A172 (cell line): Measurements from ENCODE around the gene POLE. TPM values are rescaled to one million over a fixed set of nuclear protein-coding genes. Genes with fewer than 3 reads are reported as not detected.
A peak's percentile ranks its signal among the peaks of the same experiment; 100 is the strongest.

Source experiments
- DNase-seq: peaks from one replicate; pipeline ENCODE4 v3.0.0-alpha.2; 2015; ENCODE audit warnings: low spot score
- total RNA-seq: library from RNA; depleted of rRNA; stranded (reverse); fragments of >200 nt; shearing (Covaris generic); gene quantifications from 2 replicates; pipeline ENCODE4 v1.2.3, GENCODE V29; 2014

Gene POLE
- total RNA-seq, 1 experiment from 2014 or later = 25.6 TPM

DNA sequence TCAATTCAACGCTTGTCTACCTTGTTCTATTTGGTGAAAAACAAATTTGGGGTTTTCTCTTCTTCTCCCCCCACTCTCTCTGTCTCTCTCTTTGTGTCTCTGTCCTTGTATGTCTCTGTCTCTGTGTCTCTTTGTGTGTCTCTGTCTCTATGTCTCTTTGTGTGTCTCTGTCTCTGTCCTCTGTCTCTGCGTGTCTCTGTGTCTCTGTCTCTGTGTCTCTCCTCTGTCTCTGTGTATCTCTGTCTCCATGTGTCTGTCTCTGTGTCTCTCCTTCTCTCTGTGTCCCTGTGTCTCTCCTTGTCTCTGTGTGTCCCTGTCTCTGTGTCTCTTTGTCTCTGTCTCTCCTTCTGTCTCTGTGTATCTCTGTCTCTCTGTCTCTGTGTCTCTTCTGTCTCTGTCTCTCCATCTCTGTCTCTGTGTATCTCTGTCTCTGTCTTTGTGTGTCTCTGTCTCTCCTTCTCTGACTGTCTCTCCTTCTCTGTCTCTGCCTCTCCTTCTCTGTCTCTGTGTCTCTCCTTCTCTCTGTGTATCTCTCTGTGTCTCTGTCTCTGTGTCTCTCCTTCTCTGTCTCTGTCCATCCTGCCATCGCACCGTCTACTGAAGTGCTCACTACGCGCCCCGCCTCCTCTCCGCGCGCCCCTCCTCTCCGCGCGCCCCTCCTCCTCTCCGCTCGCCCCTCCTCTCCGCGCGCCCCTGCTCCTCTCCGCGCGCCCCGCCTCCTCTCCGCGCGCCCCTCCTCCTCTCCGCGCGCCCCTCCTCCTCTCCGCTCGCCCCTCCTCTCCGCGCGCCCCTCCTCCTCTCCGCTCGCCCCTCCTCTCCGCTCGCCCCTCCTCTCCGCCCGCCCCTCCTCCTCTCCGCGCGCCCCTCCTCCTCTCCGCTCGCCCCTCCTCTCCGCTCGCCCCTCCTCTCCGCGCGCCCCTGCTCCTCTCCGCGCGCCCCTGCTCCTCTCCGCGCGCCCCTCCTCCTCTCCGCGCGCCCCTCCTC, 89.5 kb downstream of the POLE start:
- DNase-seq = peak; percentile 31

DNA sequence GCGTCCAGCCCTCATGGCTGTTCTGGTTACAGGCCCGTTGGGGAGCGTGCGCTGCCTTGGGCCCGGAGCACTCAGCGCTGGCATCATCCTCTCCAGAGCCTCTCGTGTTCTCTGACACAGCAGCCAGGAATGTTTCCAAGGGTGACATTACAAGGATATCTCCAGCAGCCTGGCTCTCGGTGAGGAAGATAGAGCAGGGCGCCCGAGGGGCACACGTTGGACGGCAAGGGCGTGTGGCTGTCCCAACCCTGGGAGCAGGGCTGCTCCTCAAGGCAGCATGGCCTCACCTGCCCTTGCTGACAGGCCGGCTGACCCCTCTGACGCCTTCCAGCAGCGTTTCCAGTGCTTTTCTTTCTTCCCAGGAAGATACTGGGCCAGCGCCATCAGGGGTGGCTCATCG, 91.1 kb downstream of the POLE start:
- peak; percentile 81 for DNase-seq

DNA sequence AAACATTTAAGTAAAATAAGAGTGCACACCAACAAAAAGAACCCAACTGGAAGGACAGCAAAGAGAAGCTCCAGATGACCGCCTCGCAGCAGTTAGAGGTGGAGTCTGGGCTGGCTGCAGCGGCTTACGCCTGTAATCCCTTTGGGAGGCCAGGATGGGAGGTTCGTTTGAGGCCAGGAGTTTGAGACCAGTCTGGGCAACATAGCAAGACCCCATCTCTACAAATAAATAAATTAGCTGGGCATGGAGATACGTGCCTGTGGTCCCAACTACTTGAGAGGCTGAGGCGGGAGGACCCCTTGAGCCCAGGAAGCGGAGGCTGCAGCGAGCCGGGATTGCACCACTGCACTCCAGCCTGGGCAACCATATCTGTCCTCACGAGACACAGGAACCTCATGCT, 92.0 kb downstream of the POLE start:
- no peak for DNase-seq

DNA sequence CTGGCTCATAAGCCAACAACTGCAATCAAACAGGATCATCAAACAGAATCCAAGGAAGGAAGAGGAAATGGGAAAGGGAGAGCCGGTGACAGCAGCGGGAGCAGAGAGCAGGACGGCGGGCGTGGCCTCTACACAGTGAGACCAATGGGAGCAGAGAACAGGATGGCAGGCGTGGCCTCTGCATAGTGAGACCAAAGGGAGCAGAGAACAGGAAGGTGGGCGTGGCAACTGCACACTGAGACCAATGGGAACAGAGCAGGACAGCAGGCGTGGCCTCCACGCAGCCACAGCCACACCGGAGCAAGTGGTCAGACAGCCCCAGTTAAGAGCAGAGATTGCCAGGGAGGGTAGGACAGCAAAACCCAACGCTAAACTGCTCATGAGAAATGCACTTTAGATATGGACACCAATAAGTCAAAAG, 93.2 kb downstream of the POLE start:
- peak; percentile 98 for DNase-seq

DNA sequence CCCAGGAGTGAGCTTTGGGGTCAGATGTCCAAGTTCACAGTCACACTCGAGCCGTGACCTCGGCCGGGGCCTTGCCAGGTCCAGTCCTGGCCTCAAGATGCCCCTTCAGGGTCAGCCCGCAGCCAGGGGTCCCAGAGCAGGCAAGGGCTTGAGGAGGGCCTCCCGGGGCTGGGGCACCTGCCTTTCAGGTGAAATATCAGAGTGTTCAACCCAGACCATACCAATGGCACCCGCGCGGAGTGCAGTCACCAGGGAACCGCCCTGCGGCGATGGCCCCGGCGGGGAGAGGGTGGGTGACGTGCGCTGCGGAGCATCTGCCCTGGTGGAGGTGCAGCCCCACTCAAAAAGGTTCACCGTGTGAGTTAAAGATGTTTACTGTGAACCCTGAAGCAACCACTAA, 93.6 kb downstream of the POLE start:
- DNase-seq = no peak

DNA sequence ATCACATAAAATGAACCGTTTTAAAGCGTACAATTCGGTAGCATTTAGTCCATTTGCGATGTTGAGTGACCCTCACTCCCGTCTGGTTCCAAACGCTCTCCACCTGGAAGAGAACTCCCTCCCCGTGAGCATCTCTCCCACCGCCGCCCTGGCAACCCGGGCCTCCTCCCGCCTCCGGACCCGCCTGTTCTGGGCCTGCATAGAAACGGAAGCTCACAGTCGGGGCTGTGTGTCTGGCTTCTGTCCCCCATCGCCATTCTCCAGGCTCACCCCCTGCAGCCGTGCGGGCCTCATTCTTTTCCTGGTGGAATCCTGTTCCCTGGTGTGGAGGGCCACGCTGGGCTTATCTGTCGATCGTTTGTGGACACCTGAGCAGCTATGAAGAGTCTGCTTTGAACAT, 94.1 kb downstream of the POLE start:
- no peak for DNase-seq

DNA sequence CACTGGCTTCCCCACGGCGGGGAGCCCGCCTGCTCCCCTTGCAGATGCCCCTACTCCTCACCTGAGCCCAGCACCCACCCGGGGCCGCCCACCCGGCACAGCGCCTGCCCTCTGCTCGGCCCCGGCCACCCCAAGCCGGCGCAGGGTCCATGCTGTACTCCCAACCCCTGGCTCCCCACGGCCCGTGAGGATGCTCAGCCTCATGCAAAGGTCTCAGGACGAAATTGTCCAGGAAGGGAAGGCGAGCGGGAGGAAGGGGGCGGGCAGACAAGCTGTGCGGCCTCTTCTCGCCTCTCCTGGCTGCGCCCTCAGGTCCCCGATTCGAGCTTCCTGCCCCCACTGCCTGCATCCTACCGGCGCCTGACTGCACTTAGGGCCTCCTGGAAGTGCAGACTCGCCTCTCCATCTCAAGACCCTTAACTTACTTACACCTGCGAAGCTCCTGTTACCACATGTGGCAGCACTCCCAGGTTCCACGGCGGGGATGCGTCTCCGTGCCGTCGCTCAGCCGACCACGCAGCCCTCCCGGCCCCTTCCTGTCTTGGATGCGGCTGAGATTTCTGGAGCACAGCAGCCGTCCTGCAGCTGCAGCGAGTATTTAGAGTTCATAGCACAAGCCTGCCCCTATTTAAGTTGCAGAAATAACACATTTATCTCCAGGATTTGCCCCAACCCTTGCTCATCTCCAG, 94.7 kb downstream of the POLE start:
- DNase-seq = no peak

DNA sequence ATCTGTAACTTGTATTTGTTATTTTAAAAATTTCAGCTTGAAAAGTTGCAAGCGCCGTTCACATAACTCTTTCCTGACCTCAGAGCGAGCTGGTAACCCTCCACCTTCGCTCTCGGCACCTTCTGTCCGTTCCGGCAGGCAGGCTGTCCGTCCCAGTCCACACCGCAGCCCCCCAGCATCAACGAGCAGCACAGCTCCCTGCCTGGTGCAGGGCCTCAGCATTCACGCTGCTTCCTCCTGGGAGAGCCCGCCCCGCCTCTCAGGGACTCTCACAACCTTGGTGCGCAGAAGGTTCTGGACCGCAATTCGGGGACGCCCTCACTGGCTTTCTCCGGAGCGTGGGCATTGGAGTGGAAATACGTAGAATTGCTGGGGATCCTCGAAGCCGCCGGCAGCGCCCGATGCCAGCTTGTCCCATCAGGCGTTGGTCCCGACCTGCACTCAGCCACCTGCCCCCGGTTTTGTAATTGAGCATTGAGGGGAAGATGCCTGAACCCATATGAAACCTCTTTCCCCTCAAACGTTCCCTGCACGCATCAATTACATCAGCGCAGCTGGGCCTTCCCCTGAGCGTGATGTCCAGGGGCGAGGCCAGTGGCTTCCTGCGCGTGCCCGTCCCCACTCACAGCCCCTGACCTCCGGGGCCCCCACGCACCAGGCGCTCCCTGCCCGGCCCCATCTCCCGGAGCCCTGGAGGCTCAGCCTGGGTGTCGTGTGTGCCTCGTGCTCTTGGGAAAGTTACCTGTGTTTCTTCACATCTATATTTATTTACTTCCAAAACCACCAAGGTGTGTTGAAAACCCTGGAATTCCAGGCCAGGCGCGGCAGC, 95.8 kb downstream of the POLE start:
- DNase-seq = no peak

DNA sequence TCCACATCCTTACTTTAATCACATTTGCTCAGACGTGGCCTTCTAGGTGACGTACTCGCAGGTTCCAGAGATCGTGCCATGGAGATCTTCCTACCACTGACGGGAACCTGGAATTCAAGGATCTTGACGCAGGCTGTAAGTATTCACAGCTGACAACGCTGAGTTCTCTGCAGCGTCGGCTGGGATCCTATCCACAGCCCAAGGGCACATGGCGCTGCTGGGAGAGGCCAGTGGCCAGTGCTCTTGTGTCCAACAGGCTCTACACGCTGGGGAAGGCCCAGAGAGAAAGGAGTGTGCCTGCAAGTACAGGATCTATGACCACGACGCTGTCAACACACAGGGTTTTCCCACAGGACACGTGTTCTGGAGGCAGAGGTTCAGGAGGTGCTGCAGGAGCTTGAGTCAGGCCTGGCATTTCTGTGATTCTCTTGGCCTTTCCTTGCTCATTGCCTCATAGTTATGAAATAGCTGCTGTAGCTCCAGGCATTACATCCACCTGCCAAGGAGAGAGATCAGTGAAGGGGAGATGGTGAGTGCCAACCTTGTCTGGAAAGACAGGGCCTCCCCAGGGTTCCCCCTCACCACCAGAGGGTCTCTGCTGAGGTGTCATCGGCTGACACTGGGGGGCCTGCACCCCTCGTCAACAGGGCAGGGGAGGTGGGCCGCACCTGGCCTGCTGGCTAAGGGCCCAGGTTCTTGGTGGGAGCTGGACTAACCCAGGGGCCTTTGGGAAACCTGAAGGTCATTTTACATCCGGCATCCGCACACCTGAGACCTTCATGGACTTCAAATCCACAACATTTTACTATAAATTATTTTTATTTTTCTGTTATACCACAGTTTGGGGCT, 98.1 kb downstream of the POLE start:
- DNase-seq = no peak

DNA sequence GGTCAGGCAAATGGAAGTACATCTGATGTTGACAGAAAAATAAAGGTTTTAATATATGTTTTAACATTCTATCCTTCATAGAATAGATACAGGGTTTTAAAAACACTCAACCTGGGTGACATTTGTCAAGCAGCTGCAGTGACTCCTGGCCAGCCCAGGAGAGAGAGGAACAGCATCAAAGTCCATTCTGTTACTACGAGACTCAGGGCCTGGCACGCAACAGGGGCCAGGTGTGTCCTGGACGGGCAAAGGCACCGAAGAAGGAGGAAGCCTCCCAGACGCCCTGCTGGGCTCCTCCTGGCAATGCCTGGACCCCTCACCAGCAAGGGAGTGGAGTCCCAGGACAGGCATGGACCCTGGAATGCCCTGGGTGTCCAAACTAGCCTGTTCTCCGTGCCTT, 98.8 kb downstream of the POLE start:
- DNase-seq = no peak

DNA sequence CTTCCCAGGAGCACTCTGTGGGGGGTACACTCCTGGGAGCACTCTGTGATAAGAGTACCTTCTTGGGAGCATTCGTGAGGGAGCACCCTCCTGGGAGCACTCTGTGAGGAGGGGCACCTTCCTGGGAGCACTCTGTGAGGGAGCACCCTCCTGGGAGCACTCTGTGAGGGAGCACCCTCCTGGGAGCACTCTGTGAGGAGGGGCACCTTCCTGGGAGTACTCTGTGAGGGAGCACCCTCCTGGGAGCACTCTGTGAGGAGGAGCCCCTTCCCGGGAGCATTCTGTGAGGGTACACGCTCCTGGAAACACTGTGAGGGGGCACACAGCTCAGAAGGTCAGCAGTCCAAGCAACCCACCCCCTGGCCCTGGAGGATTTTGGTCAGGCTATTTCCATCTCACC, 99.4 kb downstream of the POLE start:
- no peak for DNase-seq

DNA sequence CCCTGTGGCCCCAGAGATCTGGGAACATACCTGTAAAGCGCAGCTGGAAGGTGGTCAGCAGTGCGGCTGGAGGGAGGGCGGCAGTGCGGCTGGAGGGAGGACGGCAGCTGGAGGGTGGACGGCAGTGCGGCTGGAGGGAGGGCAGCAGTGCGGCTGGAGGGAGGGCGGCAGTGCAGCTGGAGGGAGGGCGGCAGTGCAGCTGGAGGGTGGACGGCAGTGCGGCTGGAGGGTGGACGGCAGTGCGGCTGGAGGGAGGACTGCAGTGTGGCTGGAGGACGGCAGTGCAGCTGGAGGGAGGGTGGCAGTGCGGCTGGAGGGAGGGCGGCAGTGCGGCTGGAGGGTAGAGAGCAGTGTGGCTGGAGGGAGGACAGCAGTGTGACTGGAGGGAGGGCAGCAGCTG, 100.2 kb downstream of the POLE start:
- no peak for DNase-seq

DNA sequence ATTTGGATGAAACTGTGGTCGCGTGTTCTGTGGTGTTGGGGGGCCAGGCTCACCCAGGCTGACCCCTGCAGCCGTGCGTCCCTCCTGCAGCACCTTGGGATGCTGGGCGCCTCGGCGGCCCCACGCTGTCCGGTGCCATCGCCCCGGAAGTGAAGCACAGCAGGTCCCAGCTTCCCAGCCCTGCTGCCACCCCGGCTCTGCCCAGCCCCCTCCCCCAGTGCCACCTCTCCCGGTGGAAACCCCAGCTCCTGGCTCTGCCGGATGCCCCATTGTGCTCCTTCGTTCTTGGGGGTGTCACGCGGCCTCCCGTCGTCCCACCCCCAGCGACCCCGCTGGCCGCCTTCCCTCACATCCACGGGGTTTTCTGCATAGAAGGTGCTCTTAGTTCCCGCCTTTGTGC, 102.0 kb downstream of the POLE start:
- no peak for DNase-seq

DNA sequence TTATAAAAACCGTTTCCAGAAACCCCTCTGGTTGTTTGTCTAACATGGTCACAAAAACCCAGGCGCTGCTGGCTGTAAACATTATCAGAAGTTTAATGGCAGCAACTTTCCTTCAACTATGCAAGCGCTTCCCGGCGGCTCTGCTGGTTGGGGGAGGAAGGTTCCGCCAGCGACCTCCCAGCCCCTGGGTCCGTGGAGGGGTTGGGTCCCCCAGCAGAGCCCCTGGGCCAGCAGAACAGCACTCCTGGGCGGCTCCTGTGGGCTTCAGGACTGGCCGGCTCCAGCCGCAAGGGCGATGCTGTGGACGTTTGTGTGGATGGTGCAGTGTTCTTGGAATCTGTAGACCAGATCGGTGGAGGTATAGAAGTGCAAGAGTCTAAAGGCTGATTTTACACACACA, 102.7 kb downstream of the POLE start:
- DNase-seq = no peak

DNA sequence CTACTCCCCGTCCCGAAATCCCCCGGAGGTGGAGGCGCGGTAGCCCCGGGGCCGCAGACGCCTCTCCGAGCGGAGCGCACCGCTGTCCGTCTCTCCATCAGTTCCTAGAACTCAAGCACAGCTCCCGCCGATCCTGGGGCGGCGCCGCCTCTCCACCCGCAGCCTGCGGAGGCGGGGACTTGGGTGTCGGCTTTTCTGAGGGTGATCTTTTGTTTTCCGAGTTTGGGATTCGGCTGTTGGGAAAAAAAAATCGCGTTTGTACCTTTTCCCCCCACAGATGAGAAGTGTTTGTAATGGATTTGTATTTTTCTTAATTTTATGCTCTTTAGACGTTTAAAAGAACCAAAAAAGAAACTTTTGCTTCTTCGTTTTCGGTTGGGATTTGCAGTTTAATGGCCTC, 103.4 kb downstream of the POLE start:
- no peak for DNase-seq

DNA sequence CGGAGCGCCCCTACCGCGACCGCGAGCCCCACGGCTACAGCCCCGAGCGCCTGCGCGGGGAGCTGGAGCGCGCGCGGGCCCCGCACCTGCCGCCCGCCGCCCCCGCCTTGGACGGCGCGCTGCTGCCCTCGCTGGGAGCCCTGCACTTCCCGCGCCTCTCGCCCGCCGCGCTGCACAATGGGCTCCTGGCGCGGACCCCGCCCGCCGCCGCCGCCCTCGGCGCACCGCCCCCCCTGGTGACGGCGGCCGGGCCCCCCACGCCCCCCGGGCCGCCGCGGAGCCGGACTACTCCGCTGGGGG, 103.8 kb downstream of the POLE start:
- DNase-seq = no peak

DNA sequence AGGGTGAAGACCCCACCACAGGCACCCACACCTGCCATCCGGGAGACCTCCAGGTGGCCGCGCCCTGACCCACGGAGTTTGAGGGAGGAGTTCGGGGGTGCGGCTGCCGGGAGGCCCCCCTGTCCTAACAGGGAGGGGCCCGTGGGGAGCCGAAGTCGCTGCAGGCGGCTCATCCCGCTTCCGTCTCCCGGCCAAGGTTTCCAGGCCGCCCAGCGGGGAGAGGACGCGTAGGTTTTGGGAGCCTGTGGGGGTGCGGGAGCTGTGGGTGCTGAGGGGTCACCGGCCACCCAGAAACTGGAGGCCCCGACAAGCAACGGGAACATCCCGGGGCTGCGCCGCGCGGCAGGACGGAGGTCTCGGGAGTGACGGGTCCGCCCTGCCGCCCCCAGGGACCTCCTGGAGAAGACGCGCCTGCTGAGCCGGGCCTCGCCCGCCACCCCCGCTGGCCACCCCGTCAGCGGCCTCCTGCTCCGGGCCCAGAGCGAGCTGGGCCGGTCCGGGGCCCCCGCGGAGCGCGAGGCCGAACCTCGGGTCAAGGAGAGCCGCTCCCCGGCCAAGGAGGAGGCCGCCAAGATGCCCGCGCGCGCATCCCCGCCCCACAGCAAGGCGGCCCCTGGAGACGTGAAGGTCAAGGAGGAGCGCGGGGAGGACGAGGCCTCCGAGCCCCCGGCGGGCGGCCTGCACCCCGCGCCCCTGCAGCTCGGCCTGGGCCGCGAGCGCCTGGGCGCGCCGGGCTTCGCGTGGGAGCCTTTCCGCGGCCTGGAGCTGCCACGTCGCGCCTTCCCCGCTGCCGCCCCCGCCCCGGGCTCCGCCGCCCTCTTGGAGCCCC, 104.3 kb downstream of the POLE start:
- DNase-seq = no peak

DNA sequence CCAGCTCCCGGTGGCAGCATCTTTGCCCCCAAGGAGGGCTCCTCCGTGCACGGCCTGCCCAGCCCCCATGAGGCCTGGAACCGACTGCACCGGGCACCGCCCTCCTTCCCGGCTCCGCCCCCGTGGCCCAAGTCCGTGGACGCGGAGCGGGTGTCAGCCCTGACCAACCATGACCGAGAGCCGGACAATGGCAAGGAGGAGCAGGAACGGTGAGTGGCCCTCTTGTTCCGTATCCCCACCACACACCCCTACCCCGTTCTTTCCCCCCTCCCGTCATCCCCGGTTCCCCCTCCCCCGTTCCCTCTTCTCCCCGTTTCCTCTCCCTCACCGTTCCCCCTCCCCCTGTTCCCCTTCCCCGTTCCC, 105.1 kb downstream of the POLE start:
- DNase-seq = no peak

DNA sequence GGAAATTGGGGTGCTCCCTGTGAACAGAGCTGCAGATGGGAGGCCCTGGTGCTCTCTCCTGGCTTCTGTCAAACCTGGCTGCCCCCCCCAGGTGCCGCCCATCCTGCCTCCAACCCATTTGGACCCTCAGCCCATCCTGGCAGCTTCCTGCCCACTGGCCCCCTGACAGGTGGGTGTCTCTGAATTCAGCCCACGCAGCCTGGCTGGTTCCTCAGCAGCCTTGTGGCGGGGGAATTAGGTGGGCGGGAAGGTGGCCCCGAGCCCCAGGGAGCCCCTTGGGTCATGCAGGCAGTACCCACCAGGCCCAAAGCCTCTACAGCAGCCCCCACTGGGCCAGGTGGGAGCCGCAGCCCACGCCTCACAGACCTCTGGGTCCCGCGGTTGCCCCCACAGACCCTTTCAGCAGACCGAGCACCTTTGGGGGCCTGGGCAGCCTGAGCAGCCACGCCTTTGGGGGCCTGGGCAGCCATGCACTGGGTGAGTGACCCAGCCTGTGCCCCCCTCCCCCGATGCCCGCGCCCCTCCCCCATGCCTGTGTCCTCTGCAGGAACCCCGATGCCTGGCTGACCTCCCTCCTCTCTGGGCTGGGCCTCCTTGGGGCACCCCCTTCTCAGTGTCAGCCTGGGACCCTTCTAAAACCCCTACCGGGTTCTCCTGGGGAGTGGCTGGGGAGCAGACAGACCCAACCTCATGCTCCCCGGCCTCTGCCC, 105.6 kb downstream of the POLE start:
- DNase-seq = no peak

DNA sequence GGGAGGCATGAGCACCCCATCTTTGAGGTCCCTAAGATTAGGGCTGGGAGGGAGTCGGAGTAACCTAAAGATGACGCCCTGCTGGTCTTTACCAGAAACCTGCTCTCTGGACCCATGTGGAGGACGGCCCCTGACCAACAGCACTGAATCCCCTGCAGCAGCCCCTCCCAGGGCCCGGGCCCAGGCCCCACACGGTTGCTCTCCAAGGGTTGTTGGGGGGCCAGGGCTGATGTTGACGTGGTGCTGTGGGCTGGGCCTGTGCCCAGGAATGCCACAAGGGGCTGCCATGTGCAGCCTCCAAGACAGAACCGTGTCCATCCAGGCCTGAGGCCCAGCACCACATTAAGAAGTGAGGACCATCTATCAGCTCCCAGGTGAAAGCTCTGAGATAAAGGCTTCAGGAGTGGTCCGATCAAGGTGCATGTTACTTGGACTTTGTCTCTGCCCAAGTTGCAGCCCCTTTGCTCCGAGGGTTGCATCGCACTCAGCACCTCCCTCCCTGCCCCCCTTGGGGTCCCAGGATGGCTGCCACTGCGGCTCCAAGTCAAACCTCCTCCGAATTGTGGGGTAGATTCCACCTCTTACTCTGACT, 106.3 kb downstream of the POLE start:
- no peak for DNase-seq
